SK-N-SH (cell line): ENCODE data around the gene LAX1. TPM values are rescaled to one million over a fixed set of nuclear protein-coding genes. Genes with fewer than 3 reads are reported as not detected.

Experiments
- CTCF ChIA-PET: fragments of 300-600, 350-600 bp; formaldehyde crosslinking; extraction: SDS; loops from one replicate; lab custom pipeline; 2021; lab: Yijun Ruan, JAX
- POLR2A ChIA-PET: fragments of 350-600 bp; sonication (Branson Sonifier 250); formaldehyde crosslinking; extraction: SDS; loops from one replicate; lab custom pipeline; 2020; ENCODE audit warnings: antibody characterized with exemption, inconsistent platforms; lab: Yijun Ruan, JAX
- DNase-seq: peaks from one replicate; pipeline ENCODE4 v3.0.0; 2012
- H2AFZ ChIP-seq: fragments of 200-600 bp; sonication (generic); 2 replicates; pipeline ENCODE4 v1.8.1; 2016; ENCODE audit warnings: antibody characterized with exemption, mild to moderate bottlenecking, low read depth
- H3F3A ChIP-seq: fragments of 200-600 bp; sonication (generic); replicated peaks from 2 replicates; pipeline ENCODE3; 2016; ENCODE audit warnings: antibody characterized with exemption, mild to moderate bottlenecking; ENCODE audit not compliant: insufficient read depth
- H3K27ac ChIP-seq, 2 experiments: fragments of 200-500 bp in 1 of 2; fragments of 200-600 bp in 1 of 2; sonication (Bioruptor generic) in 1 of 2; sonication (generic), shearing (Covaris generic) in 1 of 2; 2 replicates each; pipeline versions ENCODE4 v1.5.1 to v1.6.1; 2014 to 2016; ENCODE audit warnings: low read depth in 2 of 2, inconsistent platforms in 1 of 2, low read length in 1 of 2, mild to moderate bottlenecking in 1 of 2, mixed read lengths in 1 of 2
- H3K27me3 ChIP-seq: fragments of 200-600 bp; sonication (generic), shearing (Covaris generic); 2 replicates; pipeline ENCODE4 v1.6.1; 2016; ENCODE audit warnings: mixed run types; ENCODE audit not compliant: insufficient read depth
- H3K36me3 ChIP-seq, 2 experiments: fragments of 200-500 bp in 1 of 2; fragments of 200-600 bp in 1 of 2; sonication (Bioruptor generic) in 1 of 2; sonication (generic) in 1 of 2; replicated peaks in 1 of 2; 2 replicates each; pipeline versions ENCODE3 to v1.5.1; 2014 to 2016; ENCODE audit warnings: low read length in 1 of 2, mild to moderate bottlenecking in 1 of 2; ENCODE audit not compliant: insufficient read depth in 2 of 2, control insufficient read depth in 1 of 2
- H3K4me1 ChIP-seq, 2 experiments: fragments of 200-500 bp in 1 of 2; fragments of 200-600 bp in 1 of 2; sonication (Bioruptor generic) in 1 of 2; sonication (generic), shearing (Covaris generic) in 1 of 2; 2 replicates each; pipeline versions ENCODE4 v1.5.1 to v1.6.1; 2014 to 2016; ENCODE audit warnings: low read depth in 1 of 2, low read length in 1 of 2, mixed run types in 1 of 2; ENCODE audit not compliant: insufficient read depth in 2 of 2, control insufficient read depth in 1 of 2
- H3K4me2 ChIP-seq: fragments of 200-600 bp; sonication (generic), shearing (Covaris generic); 2 replicates; pipeline ENCODE4 v1.6.1; 2017; ENCODE audit warnings: mixed run types
- H3K4me3 ChIP-seq, 2 experiments: fragments of 200-500 bp in 1 of 2; fragments of 200-600 bp in 1 of 2; sonication (Bioruptor generic) in 1 of 2; sonication (generic), shearing (Covaris generic) in 1 of 2; 2 replicates each; pipeline versions ENCODE4 v1.5.1 to v1.8.1; 2014 to 2016; ENCODE audit warnings: low read depth in 2 of 2, inconsistent platforms in 1 of 2, low read length in 1 of 2, mild to moderate bottlenecking in 1 of 2, mixed read lengths in 1 of 2, moderate library complexity in 1 of 2
- H3K79me2 ChIP-seq: fragments of 200-600 bp; sonication (generic); 2 replicates; pipeline ENCODE4 v1.8.1; 2017; ENCODE audit warnings: mild to moderate bottlenecking; ENCODE audit not compliant: insufficient read depth
- H3K9ac ChIP-seq: fragments of 200-600 bp; sonication (generic); 2 replicates; pipeline ENCODE4 v1.6.1; 2017; ENCODE audit warnings: mixed run types
- H3K9me2 ChIP-seq: fragments of 200-600 bp; sonication (generic); 2 replicates; pipeline ENCODE4 v1.6.1; 2017; ENCODE audit warnings: mixed run types
- H3K9me3 ChIP-seq: fragments of 200-600 bp; sonication (generic); 2 replicates; pipeline ENCODE4 v1.6.1; 2017; ENCODE audit warnings: mixed run types, mild to moderate bottlenecking, moderate library complexity
- H4K20me1 ChIP-seq: fragments of 200-600 bp; sonication (generic); 2 replicates; pipeline ENCODE4 v1.6.1; 2017; ENCODE audit warnings: mild to moderate bottlenecking, mixed run types; ENCODE audit not compliant: insufficient read depth
- CHD2 ChIP-seq: fragments of 150-350 bp; IDR thresholded peaks from 2 replicates; pipeline ENCODE4 v1.6.1; 2018; ENCODE audit warnings: low read length; ENCODE audit not compliant: partially characterized antibody
- CTCF ChIP-seq: fragments of 200-600 bp; sonication (generic); IDR thresholded peaks from 2 replicates; pipeline ENCODE4 v1.6.1; 2017; ENCODE audit warnings: antibody characterized with exemption, mild to moderate bottlenecking, moderate library complexity
- ELF1 ChIP-seq: IDR thresholded peaks from 2 replicates; pipeline ENCODE4 v1.4.0; 2012
- EZH2phosphoT487 ChIP-seq: fragments of 200-600 bp; sonication (generic); IDR thresholded peaks from 2 replicates; pipeline ENCODE4 v1.6.1; 2017; ENCODE audit warnings: low read depth, mixed run types, mild to moderate bottlenecking, antibody characterized with exemption, moderate library complexity, borderline replicate concordance
- FOSL2 ChIP-seq: IDR thresholded peaks from 2 replicates; pipeline ENCODE4 v1.4.0; 2012; ENCODE audit warnings: low read depth, mild to moderate bottlenecking, moderate library complexity, borderline replicate concordance
- FOXJ3 ChIP-seq: sonication (generic); formaldehyde crosslinking; IDR thresholded peaks from 2 replicates; pipeline ENCODE4 v1.5.1; 2020; ENCODE audit warnings: mild to moderate bottlenecking, missing genetic modification reagents
- FOXM1 ChIP-seq: IDR thresholded peaks from 2 replicates; pipeline ENCODE4 v1.4.0; 2012; ENCODE audit warnings: low read depth, mild to moderate bottlenecking
- GATA2 ChIP-seq: sonication (generic); formaldehyde crosslinking; IDR thresholded peaks from 2 replicates; pipeline ENCODE4 v1.5.0; 2020; ENCODE audit warnings: mild to moderate bottlenecking, missing genetic modification reagents
- IRF3 ChIP-seq: fragments of 150-350 bp; IDR thresholded peaks from 2 replicates; pipeline ENCODE4 v1.6.1; 2016; ENCODE audit warnings: mild to moderate bottlenecking, low read depth, low read length
- JUND ChIP-seq: IDR thresholded peaks from 2 replicates; pipeline ENCODE4 v1.4.0; 2012
- MAX ChIP-seq: IDR thresholded peaks from 2 replicates; pipeline ENCODE4 v1.4.0; 2012; ENCODE audit warnings: low read depth
- MXI1 ChIP-seq: IDR thresholded peaks from 2 replicates; pipeline ENCODE4 v1.6.1; 2012; ENCODE audit warnings: mild to moderate bottlenecking, low read depth, low read length, improper control_type of control experiment
- NFIC ChIP-seq: IDR thresholded peaks from 2 replicates; pipeline ENCODE4 v1.4.0; 2012; ENCODE audit warnings: borderline replicate concordance
- POLR2AphosphoS5 ChIP-seq: IDR thresholded peaks from 2 replicates; pipeline ENCODE4 v1.6.1; 2012; ENCODE audit warnings: low read depth, low read length
- RCOR1 ChIP-seq: fragments of 150-350 bp; IDR thresholded peaks from 2 replicates; pipeline ENCODE4 v1.6.1; 2017; ENCODE audit warnings: antibody characterized with exemption, low read length
- RFX5 ChIP-seq: IDR thresholded peaks from 2 replicates; pipeline ENCODE4 v1.6.1; 2012; ENCODE audit warnings: mild to moderate bottlenecking, improper control_type of control experiment, low read length
- RXRA ChIP-seq: IDR thresholded peaks from 2 replicates; pipeline ENCODE4 v1.4.0; 2012; ENCODE audit warnings: low read depth, mild to moderate bottlenecking, borderline replicate concordance
- TAF1 ChIP-seq: IDR thresholded peaks from 2 replicates; pipeline ENCODE4 v1.6.1; 2012; ENCODE audit warnings: low read depth, mild to moderate bottlenecking, low read length, moderate library complexity, borderline replicate concordance
- TCF12 ChIP-seq: IDR thresholded peaks from 2 replicates; pipeline ENCODE4 v1.4.0; 2012
- TEAD4 ChIP-seq: IDR thresholded peaks from 2 replicates; pipeline ENCODE4 v1.4.0; 2012; ENCODE audit warnings: mild to moderate bottlenecking, borderline replicate concordance; ENCODE audit not compliant: insufficient read depth
- USF2 ChIP-seq: fragments of 150-350 bp; IDR thresholded peaks from 2 replicates; pipeline ENCODE4 v1.6.1; 2017; ENCODE audit warnings: antibody characterized with exemption, low read length, low read depth, borderline replicate concordance
- YY1 ChIP-seq: IDR thresholded peaks from 2 replicates; pipeline ENCODE4 v1.4.0; 2012; ENCODE audit warnings: low read depth, mild to moderate bottlenecking
- whole genome bisulfite sequencing: methylation state at CpG from one replicate; pipeline ENCODE4 v1.1.6; 2017; ENCODE audit warnings: low lambda C conversion rate; 5-methylcytosine and 5-hydroxymethylcytosine counted together
- polyA plus RNA-seq, 3 experiments: library from polyadenylated mRNA; depleted of rRNA; stranded (reverse); fragments of >200 nt; gene quantifications; 2 replicates each; pipeline ENCODE4 v1.2.3, GENCODE V29; 2012

The LAX1 gene
- polyA plus RNA-seq, 1 of the 3 experiments (the other 2 are of a cell fraction): 0.03 TPM

GRCh38 chr1:203777596-203777995 is 12.6 kb downstream of the LAX1 start:
- H3K79me2 ChIP-seq: no peaks in the 10 kb centered on the region
- no peak overlapping the region for H2AFZ ChIP-seq
- no peak for TF ChIP-seq CHD2
- TF ChIP-seq FOSL2: no peak
- TF ChIP-seq USF2: no peak
- no peak for TF ChIP-seq JUND
- TF ChIP-seq MAX: no peak
- TF ChIP-seq FOXJ3 (CRISPR knock-in tag): no peak
- no peak for TF ChIP-seq YY1
- TF ChIP-seq TEAD4: no peak
- no peak for TF ChIP-seq RCOR1
- TF ChIP-seq NFIC: no peak
- TF ChIP-seq FOXM1: no peak
- no peak for TF ChIP-seq IRF3
- no peak for TF ChIP-seq POLR2AphosphoS5
- no peak for TF ChIP-seq TAF1
- no peak for TF ChIP-seq TCF12
- no peak for TF ChIP-seq ELF1
- no peak for TF ChIP-seq RFX5
- TF ChIP-seq RXRA: no peak
- CTCF ChIA-PET: interaction anchor here (2.4 kb wide), 1 partner anchor 75 kb away, joined by 9 read pairs; no protein-coding TSS in a partner anchor
- no peaks in the 10 kb centered on the region for H3K9me3 ChIP-seq
- H3K36me3 ChIP-seq: no peaks in the 10 kb centered on the region
- H3K4me1 ChIP-seq: peaks cover 0 to 3% of the 10 kb centered on the region in 2 experiments; a peak in 1 of 4 replicates
- H3K9me2 ChIP-seq: no peaks in the 10 kb centered on the region
- no peak overlapping the region for H3K4me2 ChIP-seq
- no peak overlapping the region for H3K27ac ChIP-seq
- no peak overlapping the region for H3K4me3 ChIP-seq
- no peak overlapping the region for H3K9ac ChIP-seq
- POLR2A ChIA-PET: no interaction called here
- H4K20me1 ChIP-seq: no peaks in the 10 kb centered on the region
- no peaks in the 10 kb centered on the region for H3K27me3 ChIP-seq
- 80% methylated on average over 3 of the region's 3 CpGs for WGBS
- DNase-seq: no peak
- H3F3A ChIP-seq: no peaks in the 10 kb centered on the region

- 79% methylated on average over 3 of the region's 3 CpGs for WGBS
- ChIA-PET CTCF (no interaction called here), POLR2A (no interaction called here)
- H3K9me3 ChIP-seq: no peaks in the 10 kb centered on the region
- H3K27ac ChIP-seq: no peak overlapping the region
- peaks cover 0 to 3% of the 10 kb centered on the region in 2 experiments; a peak in 1 of 4 replicates for H3K4me1 ChIP-seq
- H4K20me1 ChIP-seq: no peaks in the 10 kb centered on the region
- no peak overlapping the region for H3K4me3 ChIP-seq
- no peak overlapping the region for H3K4me2 ChIP-seq
- H2AFZ ChIP-seq: no peak overlapping the region
- no peak for TF ChIP-seq GATA2 (CRISPR knock-in tag)
- no peak for TF ChIP-seq MXI1
- TF ChIP-seq TCF12: no peak
- no peak for TF ChIP-seq RCOR1
- TF ChIP-seq CTCF: no peak
- no peak for TF ChIP-seq EZH2phosphoT487
- no peak for TF ChIP-seq FOXJ3 (CRISPR knock-in tag)
- no peaks in the 10 kb centered on the region for H3K9me2 ChIP-seq
- DNase-seq: no peak
- no peaks in the 10 kb centered on the region for H3K27me3 ChIP-seq
- H3K79me2 ChIP-seq: no peaks in the 10 kb centered on the region
- H3K9ac ChIP-seq: no peak overlapping the region
- H3F3A ChIP-seq: no peaks in the 10 kb centered on the region
- no peaks in the 10 kb centered on the region for H3K36me3 ChIP-seq
Observed at GRCh38 chr1:203778146-203778545, 13.2 kb downstream of the LAX1 start.
